ENCODE data around the gene CBARP.

CBARP gene

GRCh38 chr19:1183543-1184172 is 54.1 kb downstream of the CBARP start:
- no peak overlapping the region for H3K4me3 ChIP-seq (ENCODE audit: low read depth, low read length)
- no peak for DNase-seq (ENCODE audit: low read depth)

DNA sequence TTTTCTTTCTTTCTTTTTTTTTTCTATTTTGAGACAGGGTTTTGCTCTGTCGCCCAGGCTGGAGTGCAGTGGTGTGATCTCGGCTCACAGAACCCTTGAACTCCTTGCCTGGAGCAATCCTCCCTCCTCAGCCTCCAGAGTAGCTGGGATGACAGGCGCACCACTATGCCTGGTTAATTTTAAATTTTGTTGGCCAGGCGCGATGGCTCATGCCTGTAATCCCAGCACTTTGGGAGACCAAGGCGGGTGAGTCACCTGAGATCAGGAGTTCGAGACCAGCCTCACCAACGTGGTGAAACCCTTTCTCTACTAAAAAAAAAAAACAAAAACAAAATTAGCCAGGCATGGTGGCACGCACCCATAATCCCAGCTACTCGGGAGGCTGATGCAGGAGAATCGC is 55.1 kb downstream of the CBARP start:
- no peak overlapping the region for H3K4me3 ChIP-seq (ENCODE audit: low read depth, low read length)
- DNase-seq (ENCODE audit: low read depth): no peak

GRCh38 chr19:1182068-1182467 is 55.7 kb downstream of the CBARP start:
- DNase-seq (ENCODE audit: low read depth): no peak
- H3K4me3 ChIP-seq (ENCODE audit: low read depth, low read length): no peak overlapping the region

DNA sequence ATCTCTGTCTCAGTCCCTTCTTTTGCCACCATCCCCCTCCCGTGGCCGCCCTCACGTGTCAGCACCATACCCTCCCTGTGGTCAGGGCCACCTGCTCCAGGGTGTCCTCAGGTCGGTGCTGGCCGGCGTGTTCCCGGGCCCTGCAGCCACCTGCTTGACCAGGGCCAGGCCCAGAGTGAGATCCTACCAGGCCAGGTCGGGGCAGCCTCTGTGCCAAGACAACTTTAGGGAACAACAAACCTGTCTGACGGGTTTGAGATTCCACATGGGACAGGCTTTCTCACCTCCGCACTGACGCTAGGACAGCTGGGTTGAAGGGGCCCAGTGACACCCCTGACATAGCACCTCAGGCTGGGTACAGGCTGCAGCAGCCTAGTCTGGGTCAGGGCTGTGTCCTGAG is 56.2 kb downstream of the CBARP start:
- no peak for DNase-seq (ENCODE audit: low read depth)
- H3K4me3 ChIP-seq (ENCODE audit: low read depth, low read length): no peak overlapping the region
